ENCODE results near the gene CST4.
A peak's percentile ranks its signal among the peaks of the same experiment; 100 is the strongest.

CST4 gene

DNA sequence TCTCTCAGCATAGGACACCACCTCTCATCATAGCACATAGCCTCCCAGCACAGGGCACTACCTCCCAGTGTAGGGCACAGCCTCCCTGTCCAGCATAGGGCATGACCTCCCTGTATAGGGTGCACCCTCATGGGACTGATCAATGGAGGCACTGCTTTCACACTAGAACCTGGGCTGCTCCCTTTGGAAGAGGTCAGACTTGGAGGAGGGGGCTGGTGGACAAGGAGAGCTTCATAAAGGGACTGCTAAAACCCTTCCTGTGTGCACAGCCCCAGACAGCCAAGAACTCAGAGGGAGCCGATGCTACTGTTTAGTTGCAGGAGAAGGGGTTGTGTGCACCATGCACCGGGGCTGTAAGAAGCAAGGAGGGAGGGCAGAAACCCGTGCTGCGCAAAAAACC lies 21.9 kb upstream of the CST4 start (continued):
- TF ChIP-seq ZNF785 (tag by site-specific recombination; IDR thresholded peaks at IDR 0.05) (no peak), ZNF677 (tag by site-specific recombination; IDR thresholded peaks at IDR 0.05) (no peak), ZNF707 (tag by site-specific recombination; IDR thresholded peaks at IDR 0.05) (no peak), HOXC10 (CRISPR knock-in tag; IDR thresholded peaks at IDR 0.05) (no peak), ZNF37A (tag by site-specific recombination; IDR thresholded peaks at IDR 0.05) (no peak), ZNF175 (tag by site-specific recombination; IDR thresholded peaks at IDR 0.05) (no peak)

DNA sequence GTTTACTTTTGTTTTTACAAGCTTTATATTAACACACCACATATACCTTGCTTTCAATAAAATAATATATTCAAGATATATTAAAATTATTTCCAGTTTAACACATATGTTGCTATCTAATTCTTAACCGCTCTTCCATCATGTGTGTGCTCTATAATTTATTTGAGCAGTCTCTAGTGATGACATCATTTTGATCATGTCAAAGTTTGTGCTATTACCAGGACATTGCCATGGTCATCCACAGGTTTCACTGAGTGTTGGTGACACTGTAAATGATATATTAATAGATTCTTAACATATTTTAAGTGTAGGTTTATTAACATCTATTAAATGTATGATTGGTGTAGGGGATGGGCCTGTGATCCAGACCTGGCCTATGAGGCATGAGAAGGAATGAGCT lies 17.1 kb upstream of the CST4 start:
- Histone ChIP-seq H3K27ac (ENCODE audit: extremely low read depth, low read depth, low read length) (no peak overlapping the region), H3K9me3 (ENCODE audit: control insufficient read depth, insufficient read depth, low read depth, low read length) (no peaks in the 10 kb centered on the region), H3K4me1 (ENCODE audit: control insufficient read depth, insufficient read depth, low read length) (no peaks in the 10 kb centered on the region), H3K4me3 (ENCODE audit: low read depth, low read length) (no peak overlapping the region), H3K36me3 (ENCODE audit: control insufficient read depth in 2 of 2, insufficient read depth in 1 of 2, low read length in 2 of 2) (no peaks in the 10 kb centered on the region)
- POLR2A ChIA-PET, result no interaction called here
- TF ChIP-seq, protein P1, sequence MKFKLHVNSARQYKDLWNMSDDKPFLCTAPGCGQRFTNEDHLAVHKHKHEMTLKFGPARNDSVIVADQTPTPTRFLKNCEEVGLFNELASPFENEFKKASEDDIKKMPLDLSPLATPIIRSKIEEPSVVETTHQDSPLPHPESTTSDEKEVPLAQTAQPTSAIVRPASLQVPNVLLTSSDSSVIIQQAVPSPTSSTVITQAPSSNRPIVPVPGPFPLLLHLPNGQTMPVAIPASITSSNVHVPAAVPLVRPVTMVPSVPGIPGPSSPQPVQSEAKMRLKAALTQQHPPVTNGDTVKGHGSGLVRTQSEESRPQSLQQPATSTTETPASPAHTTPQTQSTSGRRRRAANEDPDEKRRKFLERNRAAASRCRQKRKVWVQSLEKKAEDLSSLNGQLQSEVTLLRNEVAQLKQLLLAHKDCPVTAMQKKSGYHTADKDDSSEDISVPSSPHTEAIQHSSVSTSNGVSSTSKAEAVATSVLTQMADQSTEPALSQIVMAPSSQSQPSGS (tag by site-specific recombination; IDR thresholded peaks at IDR 0.05; ENCODE audit: low read depth), result 0 out of 2 replicates have a peak, but pooled peaks have one; percentile 28
- no peak for TF ChIP-seq SP3 (tag by site-specific recombination; IDR thresholded peaks at IDR 0.05)
- CTCF ChIA-PET, result no interaction called here

DNA sequence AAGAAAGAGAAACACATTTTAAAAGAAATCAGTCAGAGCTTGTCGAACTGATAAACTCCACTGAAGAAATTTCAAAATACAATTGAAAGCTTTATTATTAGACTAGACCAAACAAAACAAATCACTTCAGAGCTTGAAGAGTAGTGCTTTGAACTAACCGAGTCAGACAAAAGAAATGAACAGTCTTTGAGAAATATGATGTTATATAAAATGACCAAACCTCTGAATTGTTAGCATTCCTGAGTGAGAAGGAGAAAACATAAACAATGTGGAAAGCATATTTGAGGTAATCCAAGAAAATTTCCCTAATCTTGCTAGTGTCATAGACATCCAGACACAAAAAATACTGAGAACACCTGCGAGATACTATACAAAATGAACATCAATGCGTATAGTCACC lies 13.2 kb upstream of the CST4 start:
- Histone ChIP-seq H3K4me1 (ENCODE audit: control insufficient read depth, insufficient read depth, low read length) (no peaks in the 10 kb centered on the region), H3K36me3 (ENCODE audit: control insufficient read depth in 2 of 2, insufficient read depth in 1 of 2, low read length in 2 of 2) (no peaks in the 10 kb centered on the region), H3K9me3 (ENCODE audit: control insufficient read depth, insufficient read depth, low read depth, low read length) (no peaks in the 10 kb centered on the region), H3K4me3 (ENCODE audit: low read depth, low read length) (no peak overlapping the region), H3K27ac (ENCODE audit: extremely low read depth, low read depth, low read length) (no peak overlapping the region)
- CTCF ChIA-PET, result interaction anchor here (0.6 kb wide), 1 partner anchor 295 kb away, joined by 3 read pairs; no protein-coding TSS in a partner anchor
- TF ChIP-seq, protein P2, sequence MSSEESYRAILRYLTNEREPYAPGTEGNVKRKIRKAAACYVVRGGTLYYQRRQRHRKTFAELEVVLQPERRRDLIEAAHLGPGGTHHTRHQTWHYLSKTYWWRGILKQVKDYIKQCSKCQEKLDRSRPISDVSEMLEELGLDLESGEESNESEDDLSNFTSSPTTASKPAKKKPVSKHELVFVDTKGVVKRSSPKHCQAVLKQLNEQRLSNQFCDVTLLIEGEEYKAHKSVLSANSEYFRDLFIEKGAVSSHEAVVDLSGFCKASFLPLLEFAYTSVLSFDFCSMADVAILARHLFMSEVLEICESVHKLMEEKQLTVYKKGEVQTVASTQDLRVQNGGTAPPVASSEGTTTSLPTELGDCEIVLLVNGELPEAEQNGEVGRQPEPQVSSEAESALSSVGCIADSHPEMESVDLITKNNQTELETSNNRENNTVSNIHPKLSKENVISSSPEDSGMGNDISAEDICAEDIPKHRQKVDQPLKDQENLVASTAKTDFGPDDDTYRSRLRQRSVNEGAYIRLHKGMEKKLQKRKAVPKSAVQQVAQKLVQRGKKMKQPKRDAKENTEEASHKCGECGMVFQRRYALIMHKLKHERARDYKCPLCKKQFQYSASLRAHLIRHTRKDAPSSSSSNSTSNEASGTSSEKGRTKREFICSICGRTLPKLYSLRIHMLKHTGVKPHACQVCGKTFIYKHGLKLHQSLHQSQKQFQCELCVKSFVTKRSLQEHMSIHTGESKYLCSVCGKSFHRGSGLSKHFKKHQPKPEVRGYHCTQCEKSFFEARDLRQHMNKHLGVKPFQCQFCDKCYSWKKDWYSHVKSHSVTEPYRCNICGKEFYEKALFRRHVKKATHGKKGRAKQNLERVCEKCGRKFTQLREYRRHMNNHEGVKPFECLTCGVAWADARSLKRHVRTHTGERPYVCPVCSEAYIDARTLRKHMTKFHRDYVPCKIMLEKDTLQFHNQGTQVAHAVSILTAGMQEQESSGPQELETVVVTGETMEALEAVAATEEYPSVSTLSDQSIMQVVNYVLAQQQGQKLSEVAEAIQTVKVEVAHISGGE (tag by site-specific recombination; conservative IDR thresholded peaks at IDR 0.05; ENCODE audit: low read depth), result no peak
- TF ChIP-seq, protein P3, sequence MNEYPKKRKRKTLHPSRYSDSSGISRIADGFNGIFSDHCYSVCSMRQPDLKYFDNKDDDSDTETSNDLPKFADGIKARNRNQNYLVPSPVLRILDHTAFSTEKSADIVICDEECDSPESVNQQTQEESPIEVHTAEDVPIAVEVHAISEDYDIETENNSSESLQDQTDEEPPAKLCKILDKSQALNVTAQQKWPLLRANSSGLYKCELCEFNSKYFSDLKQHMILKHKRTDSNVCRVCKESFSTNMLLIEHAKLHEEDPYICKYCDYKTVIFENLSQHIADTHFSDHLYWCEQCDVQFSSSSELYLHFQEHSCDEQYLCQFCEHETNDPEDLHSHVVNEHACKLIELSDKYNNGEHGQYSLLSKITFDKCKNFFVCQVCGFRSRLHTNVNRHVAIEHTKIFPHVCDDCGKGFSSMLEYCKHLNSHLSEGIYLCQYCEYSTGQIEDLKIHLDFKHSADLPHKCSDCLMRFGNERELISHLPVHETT (tag by site-specific recombination; IDR thresholded peaks at IDR 0.05), result no peak
- TF ChIP-seq, protein P4, sequence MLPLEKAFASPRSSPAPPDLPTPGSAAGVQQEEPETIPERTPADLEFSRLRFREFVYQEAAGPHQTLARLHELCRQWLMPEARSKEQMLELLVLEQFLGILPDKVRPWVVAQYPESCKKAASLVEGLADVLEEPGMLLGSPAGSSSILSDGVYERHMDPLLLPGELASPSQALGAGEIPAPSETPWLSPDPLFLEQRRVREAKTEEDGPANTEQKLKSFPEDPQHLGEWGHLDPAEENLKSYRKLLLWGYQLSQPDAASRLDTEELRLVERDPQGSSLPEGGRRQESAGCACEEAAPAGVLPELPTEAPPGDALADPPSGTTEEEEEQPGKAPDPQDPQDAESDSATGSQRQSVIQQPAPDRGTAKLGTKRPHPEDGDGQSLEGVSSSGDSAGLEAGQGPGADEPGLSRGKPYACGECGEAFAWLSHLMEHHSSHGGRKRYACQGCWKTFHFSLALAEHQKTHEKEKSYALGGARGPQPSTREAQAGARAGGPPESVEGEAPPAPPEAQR (tag by site-specific recombination; IDR thresholded peaks at IDR 0.05), result no peak
- TF ChIP-seq ZNF600 (tag by site-specific recombination; IDR thresholded peaks at IDR 0.05), result no peak
- no peak for TF ChIP-seq BCL11B (tag by site-specific recombination; IDR thresholded peaks at IDR 0.05; ENCODE audit: low read depth)
- TF ChIP-seq ZNF221 (tag by site-specific recombination; IDR thresholded peaks at IDR 0.05; ENCODE audit: borderline replicate concordance), result no peak
- TF ChIP-seq ZNF610 (tag by site-specific recombination; IDR thresholded peaks at IDR 0.05; ENCODE audit: borderline replicate concordance), result no peak
- TF ChIP-seq ZNF391 (tag by site-specific recombination; IDR thresholded peaks at IDR 0.05; ENCODE audit: borderline replicate concordance, low read depth), result no peak
- TF ChIP-seq MZF1 (tag by site-specific recombination; IDR thresholded peaks at IDR 0.05; ENCODE audit: borderline replicate concordance), result no peak
- no peak for TF ChIP-seq HOXD13 (CRISPR knock-in tag; IDR thresholded peaks at IDR 0.05; ENCODE audit: borderline replicate concordance)
- no peak for TF ChIP-seq ZFP3 (tag by site-specific recombination; IDR thresholded peaks at IDR 0.05; ENCODE audit: low read depth)
- no peak for TF ChIP-seq GLIS2 (tag by site-specific recombination; IDR thresholded peaks at IDR 0.05)
- no peak for TF ChIP-seq HOXA7 (CRISPR knock-in tag; IDR thresholded peaks at IDR 0.05; ENCODE audit: borderline replicate concordance)
- no peak for TF ChIP-seq ZNF132 (tag by site-specific recombination; IDR thresholded peaks at IDR 0.05; ENCODE audit: borderline replicate concordance)
- no peak for TF ChIP-seq ZNF510 (tag by site-specific recombination; IDR thresholded peaks at IDR 0.05; ENCODE audit: insufficient replicate concordance)
- no peak for TF ChIP-seq ZNF747 (tag by site-specific recombination; IDR thresholded peaks at IDR 0.05)
- no peak for TF ChIP-seq ZNF211 (tag by site-specific recombination; IDR thresholded peaks at IDR 0.05; ENCODE audit: low read depth)
- TF ChIP-seq ZNF223 (tag by site-specific recombination; IDR thresholded peaks at IDR 0.05), result no peak
- POLR2A ChIA-PET, result no interaction called here

Data from HEK293 (cell line).